B cell (primary cell): ENCODE results near the gene CTRL.

ENCODE experiments used
- CTCF ChIP-seq: fragments of 200-600 bp; IDR thresholded peaks from one replicate; pipeline ENCODE4 v1.8.0; 2022; ENCODE audit warnings: antibody characterized with exemption, mild to moderate bottlenecking
- EZH2 ChIP-seq: IDR thresholded peaks from 2 replicates; pipeline ENCODE4 v1.6.1; 2012; ENCODE audit warnings: borderline replicate concordance, low read depth, mild to moderate bottlenecking, moderate library complexity, low read length; ENCODE audit not compliant: insufficient read depth, poor library complexity, severe bottlenecking

DNA sequence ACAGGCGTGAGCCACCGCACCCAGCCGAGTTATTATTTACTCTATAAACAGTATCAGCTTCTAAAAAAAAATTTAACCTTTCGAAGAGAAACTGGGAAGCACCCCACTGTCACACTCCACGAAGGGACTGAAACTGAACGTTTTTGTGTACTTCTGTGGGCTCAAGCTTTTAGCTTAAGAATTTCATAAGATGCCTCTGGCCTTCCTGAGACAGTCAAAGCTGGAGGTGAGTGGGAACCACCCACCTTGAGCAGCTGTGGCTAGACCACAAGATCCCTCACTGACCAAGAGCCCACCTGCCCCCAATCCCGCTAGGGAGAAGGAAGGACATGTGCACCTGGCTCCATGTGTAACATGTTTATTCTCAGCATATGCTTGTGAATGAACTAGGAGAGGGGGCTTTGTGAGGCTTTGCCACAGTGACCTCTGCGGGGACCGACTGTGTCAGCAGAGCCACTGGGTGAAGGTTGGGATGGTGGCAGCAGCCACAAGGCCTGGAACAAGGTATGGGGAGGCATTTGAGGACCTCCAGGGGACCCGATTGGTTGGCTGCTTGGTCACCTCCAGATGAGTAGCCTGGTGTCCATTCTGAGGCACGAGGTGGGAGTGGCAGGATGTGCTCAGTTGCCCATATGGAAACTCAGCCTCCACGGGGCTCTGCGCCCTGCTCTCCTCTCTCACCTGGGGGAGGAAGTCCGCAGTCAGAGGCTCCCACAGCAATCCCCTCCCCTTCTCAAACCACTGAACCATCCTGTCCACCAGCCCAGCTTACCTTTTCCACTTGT is 43.9 kb upstream of the CTRL start:
- no peak for TF ChIP-seq EZH2
- TF ChIP-seq CTCF: no peak
